SIG-M5 (cell line): Measurements from ENCODE around the gene OR2T3.
"Not testable (repeated sequence)": the region's sequence is repeated elsewhere in the genome, so short reads cannot be mapped to it uniquely, and the experiment has no call there.

Experiments used
- DNase-seq: peaks from one replicate; lab custom pipeline; 2025; lab: John Stamatoyannopoulos, UW

OR2T3 gene, protein sequence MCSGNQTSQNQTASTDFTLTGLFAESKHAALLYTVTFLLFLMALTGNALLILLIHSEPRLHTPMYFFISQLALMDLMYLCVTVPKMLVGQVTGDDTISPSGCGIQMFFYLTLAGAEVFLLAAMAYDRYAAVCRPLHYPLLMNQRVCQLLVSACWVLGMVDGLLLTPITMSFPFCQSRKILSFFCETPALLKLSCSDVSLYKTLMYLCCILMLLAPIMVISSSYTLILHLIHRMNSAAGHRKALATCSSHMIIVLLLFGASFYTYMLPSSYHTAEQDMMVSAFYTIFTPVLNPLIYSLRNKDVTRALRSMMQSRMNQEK

DNA sequence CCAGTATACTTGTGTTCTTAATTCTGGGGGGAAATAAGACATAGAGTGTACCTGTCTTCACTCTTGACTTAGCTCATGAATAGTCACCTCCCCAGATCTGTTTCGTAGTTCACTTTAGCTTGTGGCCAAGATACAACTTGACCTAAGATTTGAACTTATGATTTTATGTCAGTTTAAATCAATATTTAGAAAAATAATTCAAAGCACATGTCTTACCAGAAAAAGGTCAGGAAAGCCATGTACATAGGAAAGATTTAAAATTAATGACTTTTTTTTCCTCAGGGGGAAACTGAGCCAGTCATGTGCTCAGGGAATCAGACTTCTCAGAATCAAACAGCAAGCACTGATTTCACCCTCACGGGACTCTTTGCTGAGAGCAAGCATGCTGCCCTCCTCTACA, at the start of gene OR2T3:
Gene OR2T3 (plus strand): TSS at position 301 of the 400 bp plus-strand sequence. CDS start 0 bp downstream, at position 301.
- DNase-seq, result not testable (repeated sequence)

DNA sequence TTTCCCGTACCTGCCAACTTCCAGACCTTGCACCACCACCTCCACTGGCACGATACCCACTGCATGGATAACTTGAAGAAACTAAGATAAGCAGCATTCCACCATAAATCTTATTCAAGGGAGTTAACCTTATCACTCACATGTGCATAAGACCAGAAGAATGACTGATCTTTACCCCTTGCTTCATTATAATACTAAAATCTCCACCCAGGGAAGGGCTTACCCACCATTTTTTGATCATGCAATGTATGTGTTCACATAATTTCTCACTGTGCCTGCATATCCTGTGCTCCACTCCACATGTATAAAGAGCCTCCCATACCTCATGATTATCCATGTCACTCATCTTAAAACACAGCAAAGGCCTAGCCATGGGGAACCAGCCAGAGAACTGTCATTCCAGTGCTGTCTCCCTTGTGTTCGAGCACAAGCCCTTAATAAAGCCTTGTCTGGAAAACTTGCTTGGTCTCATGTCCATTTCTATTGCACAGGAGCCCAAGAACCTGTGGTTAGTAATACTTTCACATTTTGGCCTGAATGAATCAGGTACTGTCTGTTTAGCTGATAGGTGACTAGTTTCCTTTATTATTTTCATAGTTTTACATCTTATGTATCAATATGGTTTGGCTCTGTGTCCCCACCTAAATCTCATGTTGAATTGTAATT, 45.5 kb upstream of the OR2T3 start:
- DNase-seq, result not testable (repeated sequence)

DNA sequence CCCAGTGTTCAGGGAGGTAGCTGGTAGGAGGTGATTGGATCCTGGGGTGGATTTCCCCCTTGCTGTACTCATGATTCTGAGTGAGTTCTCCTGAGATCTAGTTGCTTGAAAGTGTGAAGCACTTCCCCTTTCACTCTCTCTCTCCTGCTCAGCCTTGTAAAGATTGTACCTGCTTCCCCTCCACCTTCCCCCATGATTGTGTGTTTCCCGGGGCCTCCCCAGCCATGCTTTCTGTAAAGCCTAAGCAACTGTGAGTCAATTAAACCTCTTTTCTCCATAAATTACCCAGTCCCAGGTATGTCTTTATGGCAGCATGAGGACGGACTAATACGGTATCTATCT, 45.0 kb upstream of the OR2T3 start:
- not testable (repeated sequence) for DNase-seq

DNA sequence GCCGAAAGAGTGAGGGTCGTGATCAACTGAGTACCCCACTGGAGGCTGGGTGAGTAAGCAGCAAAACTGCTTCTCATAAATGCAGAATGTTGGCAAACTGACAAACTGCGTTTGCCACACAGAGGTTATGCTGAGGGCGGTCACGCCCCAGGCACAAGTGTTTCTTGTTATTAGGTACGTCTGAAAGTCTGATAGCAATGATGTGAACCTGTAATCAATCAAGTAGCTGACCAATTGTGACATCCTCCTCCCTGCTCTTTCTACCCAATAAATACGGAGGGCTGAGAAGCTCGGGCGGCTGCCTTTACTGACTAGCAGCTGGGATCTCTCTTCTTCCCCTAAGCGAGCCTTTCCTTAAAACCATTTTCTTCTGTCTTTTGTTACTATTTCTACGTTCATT, 41.5 kb upstream of the OR2T3 start:
- DNase-seq, result not testable (repeated sequence)

DNA sequence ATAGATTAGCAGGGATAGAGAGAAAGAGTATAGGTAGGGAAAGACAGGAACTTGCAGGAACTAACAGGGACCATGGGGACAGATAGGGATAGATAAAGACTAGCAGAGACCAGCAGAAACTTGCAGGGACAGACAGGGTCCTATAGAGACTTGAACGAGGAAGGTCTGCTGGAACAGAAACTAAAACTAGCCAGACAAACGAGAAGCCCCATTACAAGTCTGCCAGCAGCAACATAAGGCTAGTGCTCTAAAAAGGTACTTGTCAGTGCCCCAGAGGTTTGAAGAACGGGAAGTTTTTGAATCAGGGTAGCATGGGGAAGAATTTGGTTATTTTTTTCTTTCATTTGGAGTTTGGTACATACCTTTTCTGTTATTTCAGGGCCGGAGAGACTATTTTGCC, 41.0 kb upstream of the OR2T3 start:
- not testable (repeated sequence) for DNase-seq

DNA sequence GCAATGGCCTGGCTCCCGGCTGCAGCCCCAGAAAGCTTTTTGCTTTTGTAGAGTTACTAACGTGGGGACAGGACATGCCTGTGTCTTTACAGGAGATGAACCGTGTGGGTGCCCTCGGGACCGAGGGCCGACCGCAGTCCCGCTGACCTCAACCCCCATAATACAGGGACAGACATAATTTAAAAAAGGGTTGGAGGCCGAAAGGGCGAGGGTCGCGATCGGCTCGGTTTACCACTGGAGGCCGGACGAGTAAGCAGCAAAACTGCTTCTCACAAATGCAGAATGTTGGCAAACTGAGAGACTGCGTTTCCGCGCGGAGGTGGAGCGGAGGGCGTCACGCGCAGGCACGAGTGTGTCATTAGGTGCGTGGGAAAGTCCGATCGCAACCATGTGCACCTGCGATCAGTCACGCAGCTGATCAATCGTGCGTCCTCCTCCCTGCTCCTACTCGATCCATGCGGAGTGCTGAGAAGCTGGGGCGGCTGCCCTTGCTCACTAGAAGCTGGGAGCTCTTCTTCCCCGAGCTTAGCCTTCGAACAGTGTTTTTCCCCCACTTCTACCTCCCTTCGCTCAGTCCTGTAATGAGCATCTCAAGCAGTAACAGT, 39.2 kb upstream of the OR2T3 start:
- DNase-seq, result not testable (repeated sequence)

DNA sequence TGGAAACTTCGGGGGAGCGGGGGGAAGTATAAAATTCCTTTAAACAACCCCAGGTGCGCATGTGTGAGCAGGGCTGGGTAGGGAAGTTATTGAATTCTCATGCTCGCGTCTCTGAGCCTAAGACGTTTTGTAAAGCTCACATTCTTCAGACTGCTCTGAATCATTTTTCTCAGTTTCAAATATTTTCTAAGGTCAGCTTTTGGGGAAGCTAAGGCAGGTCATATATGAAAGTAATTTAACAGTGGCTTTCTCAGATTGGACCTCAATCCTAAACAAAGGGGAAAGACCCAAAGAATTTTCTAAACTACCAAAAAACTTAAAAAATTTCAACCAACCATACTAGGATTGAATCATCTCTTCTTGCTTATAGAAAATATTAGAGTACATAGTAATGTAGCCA, 38.2 kb upstream of the OR2T3 start:
- not testable (repeated sequence) for DNase-seq

DNA sequence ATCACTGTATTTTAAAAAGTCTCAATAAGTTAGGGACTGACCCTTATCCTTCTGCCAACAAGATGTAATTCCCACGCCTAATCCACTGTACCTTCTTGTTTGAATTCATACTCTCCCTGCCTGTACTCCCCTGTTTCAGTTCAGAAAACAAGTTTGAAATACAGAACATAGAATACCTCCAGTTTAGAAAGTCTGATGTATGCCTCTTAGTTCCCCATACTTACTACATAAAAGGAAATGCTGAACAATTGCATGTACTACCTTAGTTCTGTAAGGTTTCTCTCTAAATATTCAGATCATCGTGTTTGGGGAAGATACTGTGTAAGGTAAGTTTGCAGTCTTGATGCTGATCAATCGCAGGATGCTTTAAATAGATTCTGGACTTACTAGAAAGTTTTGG, 36.8 kb upstream of the OR2T3 start:
- not testable (repeated sequence) for DNase-seq

DNA sequence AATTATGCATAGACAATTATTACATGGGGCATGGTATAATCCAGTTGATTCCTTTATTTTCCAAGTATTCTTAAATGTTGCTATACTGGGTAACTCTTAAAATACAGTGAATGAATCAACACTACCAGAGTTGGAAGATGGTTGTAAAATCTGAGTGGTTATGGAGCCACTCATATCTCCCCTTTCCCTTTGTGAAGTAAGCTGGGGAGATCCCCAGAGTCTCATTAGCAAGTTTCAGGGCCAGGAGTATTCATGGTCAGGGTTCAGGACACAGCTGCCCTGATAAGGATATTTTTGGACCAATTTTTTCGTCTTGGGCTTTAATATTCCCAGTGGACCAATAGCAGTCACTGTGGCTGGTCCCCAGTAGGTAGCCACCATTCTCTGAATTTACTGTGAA, 34.5 kb upstream of the OR2T3 start:
- not testable (repeated sequence) for DNase-seq

DNA sequence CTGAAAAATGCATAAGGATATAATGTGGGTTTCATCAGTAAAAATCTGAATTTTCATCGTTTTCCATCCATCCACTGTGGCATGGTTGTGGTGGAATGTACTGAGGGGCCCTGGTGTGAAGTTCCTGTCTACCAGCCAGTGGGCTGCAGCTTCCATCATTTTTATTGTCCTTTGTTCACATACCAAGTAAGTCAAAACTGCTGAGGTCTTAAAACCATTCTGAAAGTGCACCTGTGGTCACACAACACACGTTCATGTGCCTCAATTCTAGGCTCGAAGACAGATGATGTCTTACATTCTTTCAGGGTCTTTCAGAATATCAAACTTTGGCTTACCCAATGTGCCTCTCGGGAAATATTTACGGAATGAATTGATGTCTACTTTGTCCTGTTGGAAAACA, 33.9 kb upstream of the OR2T3 start:
- not testable (repeated sequence) for DNase-seq

DNA sequence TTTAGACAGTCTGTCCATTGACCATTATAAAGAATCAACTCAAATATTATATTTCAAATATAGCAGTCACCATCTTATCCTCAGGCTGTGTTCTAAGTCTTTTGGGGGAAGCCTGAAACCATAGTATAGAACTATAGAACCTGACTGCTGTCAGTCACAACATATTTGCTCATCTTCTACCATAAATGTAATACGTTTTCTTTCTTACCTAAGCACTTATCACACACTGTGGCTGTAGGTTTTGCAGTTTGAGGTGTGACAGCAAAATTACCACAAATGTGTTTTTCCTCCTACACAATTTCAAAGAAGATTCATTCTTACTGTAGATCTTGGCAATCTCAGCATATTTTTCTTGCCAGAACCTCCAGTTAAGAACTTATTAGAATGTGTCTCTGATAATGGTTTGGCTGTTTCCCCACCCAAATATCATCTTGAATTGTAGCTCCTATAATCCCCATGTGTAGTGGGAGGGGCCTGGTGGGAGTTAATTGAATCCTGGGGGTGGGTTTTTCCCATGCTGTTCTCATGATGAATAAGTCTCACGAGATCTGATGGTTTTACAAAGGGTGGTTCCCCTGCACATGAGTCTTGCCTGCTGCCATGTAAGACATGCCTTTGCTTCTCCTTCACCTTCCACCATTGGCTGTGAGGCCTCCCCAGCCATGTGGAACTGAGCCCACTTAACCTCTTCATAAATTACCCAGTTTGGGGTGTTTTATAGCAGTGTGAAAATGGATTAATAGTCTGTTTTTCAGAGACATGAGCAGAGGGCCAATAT, 30.5 kb upstream of the OR2T3 start:
- DNase-seq, result not testable (repeated sequence)

DNA sequence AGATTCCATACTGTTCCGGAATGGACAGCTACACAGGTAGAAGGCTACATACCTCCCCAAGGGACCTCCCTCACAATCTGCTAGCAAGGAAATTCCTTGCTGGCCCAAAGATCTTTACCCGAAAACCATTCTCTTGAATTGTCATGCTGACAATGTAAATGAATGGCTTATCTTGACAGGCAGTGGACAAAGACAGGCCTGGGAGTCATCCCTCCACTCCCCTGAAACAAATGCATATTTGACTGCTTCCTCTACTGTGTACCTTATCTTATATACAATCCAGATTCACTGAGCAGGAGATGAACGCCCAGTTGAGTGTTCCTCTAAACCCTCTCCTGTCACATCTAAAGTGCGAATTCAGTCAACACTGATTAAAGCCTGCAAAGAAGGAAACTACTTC, 28.5 kb upstream of the OR2T3 start:
- not testable (repeated sequence) for DNase-seq

DNA sequence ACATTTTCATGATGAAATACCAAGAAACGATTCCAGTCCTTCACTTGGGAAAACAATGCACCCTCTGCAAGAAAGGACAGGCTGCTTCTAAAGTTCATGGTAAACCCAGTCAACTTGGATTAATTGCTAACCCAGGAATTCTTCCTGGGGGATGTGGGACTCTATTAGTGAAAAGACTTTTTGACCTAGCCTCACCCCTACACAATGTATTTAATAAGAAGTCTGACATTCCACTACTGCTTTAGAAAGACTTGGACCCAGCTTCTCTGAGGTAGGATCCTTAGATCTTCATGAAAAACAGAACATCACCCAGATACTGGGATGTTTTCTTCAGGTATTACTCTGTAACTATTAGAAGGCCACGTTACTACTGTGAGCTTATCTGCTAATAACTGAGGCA, 27.8 kb upstream of the OR2T3 start, which contains the start of gene OR2T2:
Gene OR2T2 (plus strand): TSS at position 239 of the 400 bp plus-strand sequence. CDS start 7,161 bp downstream, outside the sequence.
- DNase-seq, result not testable (repeated sequence)

DNA sequence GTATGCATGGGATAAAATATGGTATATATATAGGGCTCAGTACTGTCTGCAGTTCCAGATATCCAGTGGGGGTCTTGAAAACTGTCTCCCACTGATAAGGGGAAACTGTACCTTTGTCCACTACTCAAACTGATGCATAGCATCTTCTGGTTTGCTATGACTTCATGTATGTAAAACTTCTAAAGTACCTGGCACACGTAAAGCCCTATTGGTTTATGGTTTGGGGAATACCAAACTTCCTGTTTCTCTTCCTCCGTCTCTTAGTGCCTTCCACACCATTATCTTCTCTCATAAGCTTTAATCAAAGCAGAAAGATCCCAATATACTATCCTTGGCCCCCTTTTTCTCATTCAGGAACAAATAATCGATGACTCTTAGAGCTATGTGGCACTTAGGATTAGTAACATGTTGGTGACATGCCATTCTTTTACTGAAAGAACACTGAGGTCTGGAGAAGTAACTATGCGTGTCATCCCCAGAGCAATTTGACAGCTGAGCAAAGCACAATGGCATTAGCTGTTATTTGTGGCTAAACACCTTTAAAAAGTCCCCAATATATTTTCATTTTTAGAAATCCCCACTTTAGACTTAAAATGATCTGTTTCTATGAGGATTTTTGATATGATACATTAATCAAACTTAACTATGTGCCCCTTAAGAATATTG, 24.6 kb upstream of the OR2T3 start:
- not testable (repeated sequence) for DNase-seq

DNA sequence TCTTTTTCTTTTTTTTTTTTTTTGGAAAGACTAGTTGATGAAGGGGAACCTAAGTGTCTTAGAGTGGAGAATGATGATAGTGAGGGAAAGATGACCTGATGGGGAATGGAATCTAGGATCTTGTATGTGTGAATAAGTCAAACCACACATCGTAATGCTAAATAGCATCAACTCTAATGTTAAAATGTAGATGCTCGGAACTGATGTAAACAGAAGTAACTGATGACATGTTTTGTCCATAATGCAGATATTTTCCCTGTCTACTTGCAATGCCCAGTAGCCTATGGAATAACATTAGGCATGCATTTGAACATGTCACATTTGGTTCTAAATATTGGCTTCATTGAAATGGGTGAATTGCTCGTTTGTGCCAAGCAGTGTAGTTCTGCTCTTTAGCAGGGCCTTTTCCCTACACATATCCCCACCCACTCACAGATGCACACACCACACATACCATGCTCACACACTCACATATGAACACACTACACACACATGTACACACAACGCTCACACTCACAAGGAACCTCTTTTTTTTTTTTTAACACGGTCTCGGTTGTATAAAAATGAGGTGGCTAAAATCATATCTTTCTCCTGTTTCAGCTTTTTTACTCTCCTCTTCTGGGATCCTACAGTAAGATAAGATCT, 23.2 kb upstream of the OR2T3 start:
- not testable (repeated sequence) for DNase-seq

DNA sequence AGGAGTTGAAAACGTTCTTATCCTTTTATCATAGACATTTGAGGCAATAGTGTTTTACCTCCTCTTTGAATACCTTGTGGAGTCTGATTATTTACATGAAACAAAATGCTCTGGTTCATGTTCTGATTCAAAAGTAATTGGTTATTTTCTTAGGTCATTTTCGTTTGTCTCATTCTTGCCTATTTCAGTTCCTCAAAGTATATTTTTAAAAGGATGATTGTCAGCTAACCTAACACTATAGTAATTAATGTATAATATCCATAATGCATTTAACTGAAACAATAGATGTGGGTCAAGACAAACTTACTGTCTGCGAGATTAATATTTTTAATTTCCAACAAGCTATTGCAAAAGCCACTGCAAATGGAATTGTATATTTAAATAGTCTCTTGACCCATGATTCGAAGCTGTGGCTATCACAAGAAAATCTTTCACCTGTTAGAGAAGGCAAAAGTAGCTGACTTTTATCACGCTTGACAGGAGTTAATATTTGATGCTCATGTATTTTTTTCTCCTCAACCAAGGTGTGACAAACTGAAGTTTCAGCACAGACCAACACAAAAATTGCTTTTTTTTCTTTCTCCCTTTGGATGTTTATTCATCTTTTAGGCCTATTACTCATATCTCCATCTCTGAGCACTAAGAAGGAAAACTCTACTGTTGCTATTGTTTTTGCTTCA, 22.5 kb upstream of the OR2T3 start:
- DNase-seq, result not testable (repeated sequence)

DNA sequence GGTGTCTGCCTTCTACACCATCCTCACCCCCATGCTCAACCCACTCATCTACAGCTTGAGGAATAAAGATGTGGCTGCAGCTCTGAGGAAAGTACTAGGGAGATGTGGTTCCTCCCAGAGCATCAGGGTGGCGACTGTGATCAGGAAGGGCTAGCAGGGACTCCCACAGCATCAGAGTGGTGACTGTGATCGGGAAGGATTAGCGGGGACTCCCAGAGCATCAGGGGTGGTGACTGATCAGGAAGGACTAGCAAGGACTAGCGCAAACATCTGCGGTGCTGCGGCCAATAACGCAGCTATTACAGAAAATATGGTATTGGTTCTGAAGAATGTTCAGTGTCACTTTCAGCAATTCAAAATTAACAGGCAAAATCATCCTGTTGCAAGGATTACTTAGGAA, 19.5 kb upstream of the OR2T3 start:
- not testable (repeated sequence) for DNase-seq

DNA sequence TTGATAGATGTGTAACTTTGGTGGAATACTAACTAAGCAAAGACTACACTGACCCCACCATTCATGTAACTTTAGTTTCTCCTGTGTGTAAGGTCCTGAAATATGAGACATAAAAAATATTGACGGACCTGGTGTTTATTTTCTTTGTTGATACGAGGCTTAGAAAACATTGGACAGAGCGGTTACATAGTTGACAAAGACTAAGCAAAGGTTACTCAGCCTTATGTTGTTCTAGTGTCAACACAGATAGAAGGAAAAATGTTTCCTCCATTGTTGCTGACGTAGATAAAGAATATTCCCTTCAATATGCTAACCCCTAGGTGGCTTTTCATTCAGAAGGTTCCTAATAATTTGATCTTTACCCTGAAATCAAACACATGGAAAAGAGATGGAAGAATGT, 18.1 kb upstream of the OR2T3 start:
- DNase-seq, result not testable (repeated sequence)

DNA sequence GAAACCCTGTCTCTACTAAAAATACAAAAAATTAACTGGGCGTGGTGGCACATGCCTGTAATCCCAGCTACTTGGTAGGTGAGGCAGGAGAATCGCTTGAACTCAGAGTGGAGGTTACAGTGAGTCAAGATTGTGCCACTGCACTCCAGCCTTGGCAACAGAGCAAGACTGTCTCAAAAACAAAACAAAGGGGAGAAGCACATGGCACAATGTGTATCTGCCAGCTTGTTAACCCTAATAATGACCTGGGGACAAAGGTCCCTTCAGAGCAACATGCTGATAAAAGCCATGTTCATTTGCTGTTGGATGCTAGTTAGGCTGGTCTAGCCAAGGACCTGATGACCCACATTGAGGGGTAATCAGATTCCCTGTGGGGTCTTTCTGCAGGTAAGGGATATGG, 16.5 kb upstream of the OR2T3 start:
- DNase-seq, result not testable (repeated sequence)

DNA sequence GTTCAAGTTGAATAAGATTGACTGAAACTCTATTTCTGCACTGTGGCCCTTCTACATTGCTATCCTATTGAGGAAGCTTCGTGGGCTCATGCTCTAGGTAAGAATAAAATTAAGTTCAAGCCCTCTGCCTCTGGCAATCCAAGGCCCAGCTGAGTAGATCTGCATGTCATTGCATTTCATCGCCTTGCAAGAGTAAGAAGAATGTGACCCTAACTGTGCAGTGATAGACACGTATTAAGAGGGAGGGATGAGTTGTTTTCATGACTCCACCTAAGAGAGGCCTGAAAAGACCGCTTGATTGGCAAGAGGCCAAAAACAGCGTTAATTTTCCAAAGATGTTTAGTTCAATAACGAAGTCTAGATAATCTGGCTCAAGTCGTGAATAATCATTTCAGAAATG, 14.0 kb upstream of the OR2T3 start:
- DNase-seq, result not testable (repeated sequence)

DNA sequence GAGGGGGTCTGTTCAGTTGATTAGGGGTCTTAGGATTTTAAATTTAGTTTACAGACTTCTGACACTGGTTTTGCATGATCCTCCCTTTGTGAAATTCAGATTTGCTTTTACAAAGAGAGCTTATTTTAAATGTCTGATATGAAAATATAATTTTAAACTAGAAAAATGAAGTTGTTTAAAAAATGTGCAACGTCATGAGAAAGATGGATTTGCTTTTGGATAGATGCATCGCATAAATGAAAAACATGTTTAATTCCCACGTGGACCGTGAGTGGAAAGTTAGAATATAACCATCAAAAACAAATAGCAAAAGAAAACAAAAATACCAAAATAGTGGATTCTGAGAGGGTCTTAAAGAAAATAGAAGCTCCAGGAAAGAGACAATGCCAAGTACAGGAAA, 2.0 kb upstream of the OR2T3 start:
- DNase-seq, result no peak
